EH (cell line): ENCODE measurements around the gene MDM1.
A peak's percentile ranks its signal among the peaks of the same experiment; 100 is the strongest.

ENCODE experiments used
- DNase-seq: peaks from one replicate; pipeline ENCODE4 v3.0.0-alpha.2; 2015; ENCODE audit warnings: low read depth

Gene MDM1

GRCh38 chr12:68356986-68357385, 24.8 kb upstream of the MDM1 start:
- no peak for DNase-seq

DNA sequence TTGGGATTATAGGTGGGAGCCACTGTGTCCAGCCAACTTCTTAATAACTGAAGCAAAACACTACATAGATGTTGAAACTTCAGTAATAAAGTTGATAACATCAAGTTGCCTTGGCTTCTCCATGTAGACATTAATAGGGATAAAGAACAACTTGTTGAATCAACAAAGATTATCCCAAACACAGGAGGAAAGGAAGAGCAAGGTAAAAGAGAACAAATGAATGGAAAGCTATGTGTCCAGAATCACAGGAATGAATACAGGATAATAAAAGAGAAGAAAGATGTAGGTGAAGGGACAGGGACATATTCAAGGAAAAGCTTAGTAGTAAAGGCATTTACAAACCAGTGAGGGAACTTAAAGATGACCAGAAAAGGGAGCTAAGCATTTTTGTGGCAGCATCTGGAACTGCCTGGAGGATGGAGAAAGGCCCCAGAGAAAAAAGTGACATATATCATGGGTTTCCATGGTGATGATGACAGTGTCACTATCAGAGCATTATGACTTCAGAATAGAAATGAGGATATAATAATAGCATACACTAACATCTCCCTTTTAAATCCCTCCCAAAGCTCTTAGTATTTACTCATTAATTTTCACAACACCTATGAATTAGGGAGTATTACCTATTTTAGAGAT, 24.0 kb upstream of the MDM1 start:
- peak; percentile 38 for DNase-seq

DNA sequence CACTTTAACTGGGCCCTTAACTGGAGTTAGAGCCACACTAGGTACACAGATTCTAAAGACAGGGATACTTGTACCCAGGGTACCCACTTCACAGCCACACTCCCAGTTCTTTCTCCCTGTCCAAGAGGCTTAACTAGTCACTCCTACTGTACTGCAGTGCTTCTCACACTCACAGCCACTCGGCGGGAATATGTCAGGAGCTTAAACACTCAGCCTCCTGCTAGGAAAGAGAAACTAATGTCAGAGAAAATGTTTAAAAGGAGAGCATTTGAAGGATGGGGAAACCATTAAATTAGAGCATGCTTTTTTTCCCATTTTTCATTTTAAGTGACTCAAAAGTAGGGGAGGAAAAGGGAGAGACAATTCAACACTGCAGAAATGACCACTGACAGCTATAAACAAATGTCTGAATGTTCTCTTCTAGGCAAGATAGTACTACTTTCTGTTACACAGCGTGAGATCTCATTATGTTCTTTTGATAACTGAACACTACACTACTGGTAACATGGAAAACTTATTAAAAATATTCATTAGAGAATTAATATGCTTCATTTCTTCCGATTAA, 22.9 kb upstream of the MDM1 start:
- no peak for DNase-seq

- peak; percentile 61 for DNase-seq
These were observed 19.9 kb upstream of the MDM1 start for GRCh38 chr12:68352067-68352466.

DNA sequence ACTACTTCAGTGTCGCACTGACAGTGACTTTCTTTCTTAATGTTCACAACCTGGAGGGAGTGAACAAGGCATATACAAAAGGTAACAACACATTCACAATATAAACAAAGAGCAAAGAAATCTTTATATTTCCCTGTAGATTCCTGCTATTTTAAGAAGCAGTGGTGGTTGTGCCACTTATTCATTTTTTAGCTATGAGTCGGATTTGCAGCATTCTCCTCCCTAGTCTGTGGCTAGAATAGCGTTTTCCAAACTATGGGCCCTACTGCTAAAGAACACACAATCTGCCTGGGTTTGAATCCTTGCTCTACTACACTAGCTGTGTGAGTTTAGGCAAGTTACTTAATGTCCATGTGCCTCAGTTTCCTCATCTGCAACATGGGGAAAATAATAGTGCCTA, 18.6 kb upstream of the MDM1 start:
- DNase-seq: peak; percentile 79

DNA sequence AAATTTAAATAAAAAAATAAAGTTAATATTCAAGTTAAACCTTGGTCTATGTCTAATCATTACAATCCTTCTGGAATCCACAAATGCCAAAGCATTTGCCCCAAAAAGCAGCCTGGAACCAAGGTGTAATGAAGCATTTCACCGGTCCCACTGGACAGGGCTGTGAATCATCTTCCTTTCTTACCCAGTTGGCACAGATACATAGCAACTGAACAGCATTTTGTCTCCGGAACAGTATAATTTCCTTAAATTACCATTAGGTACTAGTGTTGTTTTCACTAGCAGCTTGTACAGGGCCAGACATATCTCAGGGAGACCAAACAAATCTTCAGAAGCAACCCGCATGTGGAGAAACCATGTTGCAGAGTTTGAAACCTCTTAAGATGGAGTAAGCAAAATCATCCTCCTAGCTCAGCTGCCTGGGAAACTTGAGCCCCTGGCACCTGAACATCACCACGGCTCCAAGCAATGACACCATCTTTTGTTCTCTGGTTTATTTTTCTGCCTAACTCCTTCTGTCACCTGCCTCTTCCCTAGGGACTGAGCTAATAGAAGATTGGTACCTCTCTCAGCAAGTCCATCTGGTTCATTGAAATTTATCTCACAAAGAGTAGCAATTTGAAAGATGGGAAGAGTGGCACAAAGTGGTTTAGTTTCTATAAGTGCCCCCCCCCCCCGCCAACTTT, 17.9 kb upstream of the MDM1 start:
- no peak for DNase-seq

- no peak for DNase-seq
These were observed 17.1 kb upstream of the MDM1 start for GRCh38 chr12:68349220-68349621.

GRCh38 chr12:68348419-68348818, 16.3 kb upstream of the MDM1 start:
- no peak for DNase-seq

- no peak for DNase-seq
These were observed 13.6 kb upstream of the MDM1 start for GRCh38 chr12:68345763-68346162.

DNA sequence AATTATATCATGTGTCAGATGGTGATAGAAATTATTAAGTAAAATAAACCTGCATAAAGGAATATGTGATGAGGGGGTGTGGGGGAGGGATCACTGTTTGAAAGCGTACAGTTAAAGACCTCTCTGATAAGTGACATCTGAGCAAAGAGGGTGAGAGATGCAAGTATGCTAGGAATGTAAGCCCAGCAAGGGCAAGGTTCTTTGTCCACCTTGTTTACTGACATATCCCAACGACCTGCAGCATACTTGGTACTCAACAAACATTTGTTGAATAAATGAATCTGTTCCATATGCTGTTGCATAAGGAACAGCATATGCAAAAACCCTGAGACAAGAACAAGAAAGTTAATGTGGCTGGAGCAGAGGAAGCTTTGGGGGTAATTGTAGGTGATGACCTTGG, 12.0 kb upstream of the MDM1 start:
- no peak for DNase-seq

DNA sequence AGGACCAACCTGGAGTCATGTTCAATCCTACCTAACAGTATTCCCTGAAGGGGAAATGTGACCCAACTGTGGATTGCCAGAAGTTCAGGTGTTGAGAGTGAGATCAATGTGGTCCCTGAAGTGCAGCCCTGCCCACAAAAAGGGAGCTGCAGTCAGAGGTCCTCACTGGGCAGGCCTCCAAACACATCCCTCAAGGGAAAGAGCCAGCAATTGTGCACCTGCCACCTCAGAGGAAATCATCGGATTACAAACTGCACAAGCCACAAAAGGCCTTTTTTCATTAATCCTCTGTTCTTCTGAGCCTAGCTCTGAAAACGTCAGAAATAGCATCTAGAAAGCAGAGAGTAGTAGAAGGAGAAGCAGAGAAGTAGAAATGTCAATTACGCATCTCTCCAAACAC, 10.8 kb upstream of the MDM1 start:
- no peak for DNase-seq

DNA sequence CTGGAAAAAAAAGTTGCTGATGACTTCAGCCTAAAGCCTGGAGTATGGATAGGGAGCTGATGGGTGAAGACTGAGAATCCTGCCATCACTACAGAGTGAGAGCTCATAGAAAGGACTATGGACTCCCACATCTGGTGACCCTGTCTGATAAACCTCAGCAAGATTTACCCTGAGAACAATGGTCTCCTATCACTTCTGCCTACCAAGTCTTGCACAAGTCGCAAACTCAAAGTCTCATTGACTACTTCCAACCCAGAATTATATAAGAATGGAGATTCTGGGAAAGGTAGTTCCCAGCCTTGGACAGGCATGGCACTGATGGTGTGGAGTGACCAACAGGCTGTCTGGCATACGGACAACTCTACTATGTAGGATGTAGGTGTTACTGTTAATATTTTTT, 9.7 kb upstream of the MDM1 start:
- no peak for DNase-seq

- DNase-seq: no peak
These were observed 8.5 kb upstream of the MDM1 start for GRCh38 chr12:68340404-68341270.

GRCh38 chr12:68336889-68337303, 4.7 kb upstream of the MDM1 start:
- DNase-seq: no peak

DNA sequence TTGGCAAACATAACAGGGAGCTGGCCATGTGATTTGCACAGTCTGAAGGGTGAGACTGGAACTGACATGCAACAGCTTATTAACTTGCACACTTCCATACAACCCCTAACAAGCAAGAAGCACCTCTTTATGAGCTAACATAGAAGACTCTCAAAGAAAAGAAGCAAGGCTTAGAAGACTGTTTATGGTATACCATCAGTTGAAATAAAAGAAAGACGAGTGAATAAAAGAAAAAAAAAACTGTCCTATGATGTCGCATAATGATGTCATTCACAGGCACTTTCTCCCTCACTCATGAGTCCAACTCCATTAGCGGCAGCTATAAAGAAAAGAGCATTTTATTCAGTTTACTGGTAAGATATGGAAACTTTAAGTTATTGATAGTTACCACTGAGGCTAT, 3.3 kb upstream of the MDM1 start:
- DNase-seq: no peak

DNA sequence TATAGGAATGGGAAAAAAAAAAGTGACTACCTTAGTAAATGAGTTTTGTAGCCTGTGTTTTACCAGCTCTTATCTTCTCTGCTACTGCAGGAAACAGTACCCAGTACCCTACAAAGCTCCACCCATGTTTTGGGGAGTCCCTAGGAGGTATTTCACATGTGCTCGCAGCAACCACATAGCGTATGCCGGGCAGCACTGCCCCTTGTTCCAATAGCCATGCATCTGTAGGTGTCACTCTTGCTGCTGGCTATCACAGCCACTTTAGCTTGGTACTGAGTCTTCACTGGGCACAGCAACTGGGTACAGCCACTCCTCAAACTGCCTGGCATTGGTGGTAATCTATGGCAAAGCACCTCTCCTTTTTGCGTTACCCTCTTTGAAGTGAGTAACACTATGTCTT, 2.0 kb upstream of the MDM1 start:
- no peak for DNase-seq

GRCh38 chr12:68332728-68333630, 817 bp upstream of the MDM1 start:
- DNase-seq: no peak

DNA sequence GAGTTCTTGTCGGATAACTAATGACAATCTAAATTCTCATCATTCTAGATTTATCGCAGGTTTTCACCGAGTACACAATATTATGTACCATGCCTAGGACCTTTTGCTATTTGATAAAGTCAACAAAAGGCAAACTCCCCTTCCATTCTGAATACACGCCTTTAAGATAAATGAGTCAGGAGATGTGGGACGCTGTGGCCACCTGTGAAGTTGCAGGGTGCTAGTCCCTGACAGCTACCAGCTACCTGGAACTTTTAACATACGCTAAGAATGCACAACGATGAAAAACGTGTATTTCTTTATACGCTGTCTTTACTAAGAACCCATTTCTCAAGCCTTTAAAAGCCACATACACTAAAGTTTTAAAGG, 678 bp downstream of the MDM1 start:
- no peak for DNase-seq

DNA sequence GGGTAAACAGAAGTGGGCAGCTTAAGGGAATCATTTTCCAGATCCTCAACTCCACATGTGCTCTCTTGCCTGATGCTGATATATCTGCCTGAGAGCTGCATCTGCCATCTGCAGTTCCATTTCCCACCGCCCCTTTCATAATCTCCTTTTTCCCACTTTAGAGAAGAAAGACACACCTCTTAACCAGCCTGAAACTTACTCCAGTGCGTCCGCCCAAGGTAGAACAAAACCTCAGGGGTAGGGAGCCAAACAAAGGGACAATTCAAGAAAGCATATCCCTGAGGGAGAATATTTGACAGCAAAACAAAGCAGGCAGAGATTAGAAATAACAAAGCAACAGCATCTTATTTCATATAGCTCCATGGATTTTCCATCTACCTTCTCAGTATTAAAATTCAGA, 4.3 kb downstream of the MDM1 start:
- DNase-seq: no peak

DNA sequence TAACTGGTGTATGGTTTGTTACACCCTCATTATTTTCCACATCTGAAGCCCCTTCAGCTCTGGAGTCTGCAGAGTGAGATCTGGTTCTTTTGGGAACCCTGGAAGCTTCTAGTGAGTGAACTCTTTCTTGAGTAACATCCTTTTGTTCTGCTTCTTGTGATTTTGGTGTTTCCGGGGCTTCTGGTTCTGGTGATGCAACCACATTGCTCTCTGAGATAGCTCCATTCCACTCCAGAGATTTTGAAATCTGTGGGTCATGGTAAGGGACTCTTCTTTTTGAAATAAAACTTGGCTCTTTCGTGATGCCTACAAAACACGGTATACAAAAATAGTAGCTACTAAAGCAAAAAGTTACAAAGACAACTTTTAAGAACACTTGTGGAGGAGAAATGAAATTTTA, 5.4 kb downstream of the MDM1 start:
- no peak for DNase-seq

- no peak for DNase-seq
These were observed 6.2 kb downstream of the MDM1 start for GRCh38 chr12:68325966-68326365.

DNA sequence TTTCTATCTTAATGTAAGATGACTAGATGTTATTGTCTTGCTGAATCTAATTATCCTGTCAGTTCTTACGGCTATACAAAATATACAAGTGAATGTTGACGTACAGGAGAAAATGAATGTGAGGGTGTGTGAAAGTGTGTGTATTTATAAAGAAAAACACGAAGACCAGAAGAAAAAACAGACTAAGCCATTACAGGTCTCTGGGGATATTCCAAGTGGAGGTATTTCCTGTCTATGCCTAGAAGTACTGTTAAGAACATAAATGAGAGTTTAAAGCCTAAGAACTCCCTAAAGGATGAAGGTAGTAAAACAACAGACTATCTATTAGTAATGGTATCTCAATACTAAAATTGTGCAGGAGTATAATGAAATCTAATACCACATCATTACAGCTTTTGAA, 7.6 kb downstream of the MDM1 start:
- DNase-seq: no peak
